SK-N-SH treated with all-trans-retinoic acid at 6 μM for 48 hours (cell line): ENCODE measurements around the gene MSRB3.

Experiments
- ARNTL ChIP-seq: fragments of 450-650 bp; formaldehyde crosslinking; IDR thresholded peaks from 2 replicates; pipeline ENCODE4 v1.5.0; 2020; ENCODE audit warnings: low read depth, mild to moderate bottlenecking, moderate library complexity, borderline replicate concordance
- BACH2 ChIP-seq: fragments of 250-450 bp; sonication (Bioruptor Pico); IDR thresholded peaks from 2 replicates; pipeline ENCODE4 v1.9.0; 2021; ENCODE audit warnings: mild to moderate bottlenecking, borderline replicate concordance
- ESRRG ChIP-seq: fragments of 250-450 bp; sonication (Bioruptor Pico); IDR thresholded peaks from 2 replicates; pipeline ENCODE4 v1.6.1; 2021; ENCODE audit warnings: mild to moderate bottlenecking
- GLIS3 ChIP-seq: fragments of 250-450 bp; sonication (Bioruptor Pico); IDR thresholded peaks from 2 replicates; pipeline ENCODE4 v1.5.0; 2020; ENCODE audit warnings: mild to moderate bottlenecking, moderate library complexity
- OSR1 ChIP-seq: fragments of 250-450 bp; sonication (Bioruptor Pico); IDR thresholded peaks from 2 replicates; pipeline ENCODE4 v1.8.0; 2022; ENCODE audit warnings: moderate library complexity, mild to moderate bottlenecking, inconsistent platforms
- PPARA ChIP-seq: fragments of 250-450 bp; sonication (Bioruptor Pico); IDR thresholded peaks from 2 replicates; pipeline ENCODE4 v1.5.0; 2020; ENCODE audit warnings: mild to moderate bottlenecking, borderline replicate concordance
- TOX ChIP-seq: fragments of 250-450 bp; sonication (Bioruptor Pico); IDR thresholded peaks from 2 replicates; pipeline ENCODE4 v1.8.0; 2021; ENCODE audit warnings: mild to moderate bottlenecking, moderate library complexity, borderline replicate concordance
- ZFP30 ChIP-seq: fragments of 450-650 bp; formaldehyde crosslinking; IDR thresholded peaks from 2 replicates; pipeline ENCODE4 v1.5.0; 2022; ENCODE audit warnings: mild to moderate bottlenecking, moderate library complexity
- ZNF565 ChIP-seq: fragments of 450-650 bp; formaldehyde crosslinking; conservative IDR thresholded peaks from 2 replicates; pipeline ENCODE4 v1.5.0; 2020; ENCODE audit warnings: low read depth, mild to moderate bottlenecking, moderate library complexity
- ZNF8 ChIP-seq: fragments of 450-650 bp; formaldehyde crosslinking; IDR thresholded peaks from 2 replicates; pipeline ENCODE4 v1.5.0; 2020; ENCODE audit warnings: mild to moderate bottlenecking, moderate library complexity
- TF ChIP-seq, protein P1 (sequence below): fragments of 250-450 bp; sonication (Bioruptor Pico); IDR thresholded peaks from 2 replicates; pipeline ENCODE4 v1.5.1; 2020; ENCODE audit warnings: low read depth, mild to moderate bottlenecking, moderate library complexity
- TF ChIP-seq, protein P2 (sequence below): fragments of 250-450 bp; sonication (Bioruptor Pico); IDR thresholded peaks from 2 replicates; pipeline ENCODE4 v1.8.0; 2020; ENCODE audit warnings: mild to moderate bottlenecking, moderate library complexity, borderline replicate concordance
- TF ChIP-seq, protein P3 (sequence below): fragments of 250-450 bp; sonication (Bioruptor Pico); IDR thresholded peaks from 2 replicates; pipeline ENCODE4 v1.8.0; 2021; ENCODE audit warnings: low read depth, mild to moderate bottlenecking, moderate library complexity, borderline replicate concordance

DNA sequence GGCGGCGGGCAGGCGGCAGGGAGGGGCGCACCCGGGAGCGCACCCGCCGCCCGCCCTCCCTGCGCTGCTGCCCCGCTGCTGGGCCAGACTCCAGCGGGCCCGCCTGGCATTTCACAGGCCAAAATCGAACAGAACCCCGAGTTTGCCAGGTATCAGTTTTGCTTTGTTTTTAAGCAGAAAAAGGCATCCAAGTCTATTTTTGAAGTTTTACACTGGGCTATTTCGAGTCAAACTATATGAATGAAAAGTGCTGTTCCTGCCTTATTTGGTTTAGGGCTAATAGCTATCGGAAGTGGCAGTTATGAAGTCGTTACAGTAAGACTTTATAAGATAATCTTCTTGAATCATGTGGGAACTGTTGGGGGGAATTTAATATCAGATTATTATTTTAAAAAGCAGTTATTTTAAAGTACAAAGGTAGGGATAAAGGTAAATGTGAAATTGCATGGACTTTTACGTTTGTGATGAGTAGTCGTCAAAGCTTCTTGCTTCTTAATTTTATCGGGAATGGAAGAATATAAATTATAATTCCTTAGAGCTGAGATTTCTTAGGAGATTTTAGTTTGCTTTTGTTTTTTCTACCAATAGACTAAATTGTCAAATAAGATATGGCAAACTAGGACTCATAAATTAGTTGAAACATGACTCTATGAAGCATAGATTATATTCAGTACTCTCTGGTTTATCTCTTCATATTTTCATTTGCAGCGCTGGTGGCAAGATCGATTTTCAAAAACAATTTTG, 1.1 kb downstream of the MSRB3 start:
- TF ChIP-seq PPARA (CRISPR knock-in tag): no peak
- TF ChIP-seq ZFP30 (CRISPR knock-in tag): no peak
- TF ChIP-seq ARNTL (CRISPR knock-in tag): no peak
- TF ChIP-seq ZNF8 (CRISPR knock-in tag): no peak
- TF ChIP-seq GLIS3: no peak
- TF ChIP-seq, protein P1, sequence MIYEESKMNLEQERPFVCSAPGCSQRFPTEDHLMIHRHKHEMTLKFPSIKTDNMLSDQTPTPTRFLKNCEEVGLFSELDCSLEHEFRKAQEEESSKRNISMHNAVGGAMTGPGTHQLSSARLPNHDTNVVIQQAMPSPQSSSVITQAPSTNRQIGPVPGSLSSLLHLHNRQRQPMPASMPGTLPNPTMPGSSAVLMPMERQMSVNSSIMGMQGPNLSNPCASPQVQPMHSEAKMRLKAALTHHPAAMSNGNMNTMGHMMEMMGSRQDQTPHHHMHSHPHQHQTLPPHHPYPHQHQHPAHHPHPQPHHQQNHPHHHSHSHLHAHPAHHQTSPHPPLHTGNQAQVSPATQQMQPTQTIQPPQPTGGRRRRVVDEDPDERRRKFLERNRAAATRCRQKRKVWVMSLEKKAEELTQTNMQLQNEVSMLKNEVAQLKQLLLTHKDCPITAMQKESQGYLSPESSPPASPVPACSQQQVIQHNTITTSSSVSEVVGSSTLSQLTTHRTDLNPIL (CRISPR knock-in tag): no peak
- TF ChIP-seq, protein P2, sequence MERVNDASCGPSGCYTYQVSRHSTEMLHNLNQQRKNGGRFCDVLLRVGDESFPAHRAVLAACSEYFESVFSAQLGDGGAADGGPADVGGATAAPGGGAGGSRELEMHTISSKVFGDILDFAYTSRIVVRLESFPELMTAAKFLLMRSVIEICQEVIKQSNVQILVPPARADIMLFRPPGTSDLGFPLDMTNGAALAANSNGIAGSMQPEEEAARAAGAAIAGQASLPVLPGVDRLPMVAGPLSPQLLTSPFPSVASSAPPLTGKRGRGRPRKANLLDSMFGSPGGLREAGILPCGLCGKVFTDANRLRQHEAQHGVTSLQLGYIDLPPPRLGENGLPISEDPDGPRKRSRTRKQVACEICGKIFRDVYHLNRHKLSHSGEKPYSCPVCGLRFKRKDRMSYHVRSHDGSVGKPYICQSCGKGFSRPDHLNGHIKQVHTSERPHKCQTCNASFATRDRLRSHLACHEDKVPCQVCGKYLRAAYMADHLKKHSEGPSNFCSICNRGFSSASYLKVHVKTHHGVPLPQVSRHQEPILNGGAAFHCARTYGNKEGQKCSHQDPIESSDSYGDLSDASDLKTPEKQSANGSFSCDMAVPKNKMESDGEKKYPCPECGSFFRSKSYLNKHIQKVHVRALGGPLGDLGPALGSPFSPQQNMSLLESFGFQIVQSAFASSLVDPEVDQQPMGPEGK (CRISPR knock-in tag): no peak
- TF ChIP-seq ZNF565 (CRISPR knock-in tag): no peak
- no peak for TF ChIP-seq TOX
- no peak for TF ChIP-seq OSR1 (CRISPR knock-in tag)
- TF ChIP-seq, protein P3, sequence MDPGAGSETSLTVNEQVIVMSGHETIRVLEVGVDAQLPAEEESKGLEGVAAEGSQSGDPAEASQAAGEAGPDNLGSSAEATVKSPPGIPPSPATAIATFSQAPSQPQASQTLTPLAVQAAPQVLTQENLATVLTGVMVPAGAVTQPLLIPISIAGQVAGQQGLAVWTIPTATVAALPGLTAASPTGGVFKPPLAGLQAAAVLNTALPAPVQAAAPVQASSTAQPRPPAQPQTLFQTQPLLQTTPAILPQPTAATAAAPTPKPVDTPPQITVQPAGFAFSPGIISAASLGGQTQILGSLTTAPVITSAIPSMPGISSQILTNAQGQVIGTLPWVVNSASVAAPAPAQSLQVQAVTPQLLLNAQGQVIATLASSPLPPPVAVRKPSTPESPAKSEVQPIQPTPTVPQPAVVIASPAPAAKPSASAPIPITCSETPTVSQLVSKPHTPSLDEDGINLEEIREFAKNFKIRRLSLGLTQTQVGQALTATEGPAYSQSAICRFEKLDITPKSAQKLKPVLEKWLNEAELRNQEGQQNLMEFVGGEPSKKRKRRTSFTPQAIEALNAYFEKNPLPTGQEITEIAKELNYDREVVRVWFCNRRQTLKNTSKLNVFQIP (CRISPR knock-in tag): no peak
- TF ChIP-seq BACH2: no peak
- no peak for TF ChIP-seq ESRRG (CRISPR knock-in tag)
